Testis (tissue), 3 donors: Measurements from ENCODE around the gene FEN1. TPM values are rescaled to one million over a fixed set of nuclear protein-coding genes. Genes with fewer than 3 reads are reported as not detected.

ENCODE experiments used
- DNase-seq: peaks from one replicate; pipeline ENCODE4 v3.0.0-alpha.2; 2019
- H3K27ac ChIP-seq, 2 donors: fragments of 200-600 bp; sonication (generic); one replicate each; pipeline ENCODE4 v1.5.1; 2019
- H3K27me3 ChIP-seq: fragments of 200-600 bp; sonication (generic); one replicate; pipeline ENCODE4 v1.5.1; 2019
- H3K36me3 ChIP-seq: fragments of 200-600 bp; sonication (generic); one replicate; pipeline ENCODE4 v1.5.1; 2017; ENCODE audit warnings: low read depth; ENCODE audit errors: missing control alignments
- H3K4me1 ChIP-seq: fragments of 200-600 bp; sonication (generic); one replicate; pipeline ENCODE4 v1.5.1; 2019
- H3K4me3 ChIP-seq, 2 donors: fragments of 200-600 bp; sonication (generic); one replicate each; pipeline ENCODE4 v1.5.1; 2017 to 2019
- H3K9me3 ChIP-seq: fragments of 200-600 bp; sonication (generic); one replicate; pipeline ENCODE4 v1.5.1; 2017
- CTCF ChIP-seq, 3 experiments: fragments of 450-650 bp in 2 of 3; fragments of 200-600 bp in 1 of 3; sonication (generic) in 1 of 3; IDR thresholded peaks; one replicate each; pipeline ENCODE4 v1.5.1; 2016 to 2019; ENCODE audit warnings: antibody characterized with exemption in 3 of 3, mild to moderate bottlenecking in 2 of 3, moderate library complexity in 1 of 3
- POLR2A ChIP-seq: fragments of 450-650 bp; IDR thresholded peaks from one replicate; pipeline ENCODE4 v1.6.1; 2017; ENCODE audit warnings: antibody characterized with exemption, mild to moderate bottlenecking, moderate library complexity
- WGBS, 2 donors: methylation state at CpG; one replicate each; pipeline ENCODE4 v1.1.5; 2018; 5-methylcytosine and 5-hydroxymethylcytosine counted together
- intact Hi-C: fragments of 100-400 bp; cut with DNase I; formaldehyde crosslinking; loops from one replicate; pipeline ENCODE4 v1.15.1; 2023; ENCODE audit warnings: low total_unique reads
- polyA plus RNA-seq: library from polyadenylated mRNA; stranded (reverse); fragments of 350-450 nt; fragmentation: Illumina TruSeq; extraction: RNeasy Lipid Tissue Mini Kit (QIAGEN cat#74804); gene quantifications from one replicate; pipeline ENCODE4 v1.2.3, GENCODE V29; 2014; ENCODE audit warnings: low read depth, low replicate concordance; ENCODE audit not compliant: insufficient read depth
- total RNA-seq, 2 donors: library from RNA; depleted of rRNA; stranded (reverse); fragments of >200 nt; gene quantifications; one replicate each; pipeline ENCODE4 v1.2.3, GENCODE V29; 2016

FEN1 gene
- total and polyA plus RNA-seq, 3 donors from 2014 or later: 22.7 to 31.5 (median 27.3) TPM

- Histone ChIP-seq H3K27me3 (no peaks in the 10 kb centered on the region), H3K27ac (peak within 1 kb of the TSS; percentile 93 to 97), H3K9me3 (no peaks in the 10 kb centered on the region), H3K4me3 (peak within 1 kb of the TSS; percentile 57 to 68), H3K4me1 (peaks cover 8% of the 10 kb centered on the region), H3K36me3 (no peaks in the 10 kb centered on the region)
- intact Hi-C loops: no loop called here
- DNase-seq: peak; percentile 94
- WGBS, 2 donors: 0 to 1% methylated on average over 5 to 23 of the region's 73 CpGs
- TF ChIP-seq CTCF (IDR thresholded peaks at IDR 0.05) (peak; percentile 30 to 46 (median 43)), POLR2A (no peak)
Measured at GRCh38 chr11:61816736-61817455, 24.2 kb downstream of the FEN1 start, which contains the start of gene FADS1. Gene FADS1 (minus strand): TSS chr11:61817003. CDS start chr11:61816929, 74 bp downstream.

GRCh38 chr11:61817471-61818202, 24.9 kb downstream of the FEN1 start:
- DNase-seq: no peak
- Histone ChIP-seq H3K36me3 (no peaks in the 10 kb centered on the region), H3K4me1 (peaks cover 8% of the 10 kb centered on the region), H3K4me3 (peak overlapping the region; percentile 57 to 68), H3K27ac (peak overlapping the region; percentile 93 to 97), H3K27me3 (no peaks in the 10 kb centered on the region), H3K9me3 (no peaks in the 10 kb centered on the region)
- WGBS, 2 donors: 38 to 46% methylated on average over 6 of the region's 6 CpGs
- no peak for TF ChIP-seq POLR2A
- TF ChIP-seq CTCF (IDR thresholded peaks at IDR 0.05): no peak
- intact Hi-C loops: no loop called here

GRCh38 chr11:61820174-61820573, 27.5 kb downstream of the FEN1 start:
- Histone ChIP-seq H3K27ac (no peak overlapping the region), H3K36me3 (no peaks in the 10 kb centered on the region), H3K4me3 (no peak overlapping the region), H3K27me3 (no peaks in the 10 kb centered on the region), H3K9me3 (no peaks in the 10 kb centered on the region), H3K4me1 (peaks cover 8% of the 10 kb centered on the region)
- TF ChIP-seq CTCF (IDR thresholded peaks at IDR 0.05) (no peak), POLR2A (no peak)
- no peak for DNase-seq
- WGBS, 2 donors: 92 to 94% methylated on average over 2 of the region's 2 CpGs
- intact Hi-C loops: no loop called here

- TF ChIP-seq CTCF (IDR thresholded peaks at IDR 0.05): no peak
- TF ChIP-seq POLR2A: no peak
- no peak for DNase-seq
- Histone ChIP-seq H3K4me3 (peak overlapping the region; percentile 62 to 72), H3K36me3 (no peaks in the 10 kb centered on the region), H3K4me1 (peaks cover 35% of the 10 kb centered on the region), H3K27ac (peak overlapping the region; percentile 72 to 91), H3K27me3 (no peaks in the 10 kb centered on the region), H3K9me3 (no peaks in the 10 kb centered on the region)
- intact Hi-C loops: no loop called here
- WGBS, 2 donors: 8 to 16% methylated on average over 18 to 23 of the region's 23 CpGs
Measured at GRCh38 chr11:61826930-61827570, 34.3 kb downstream of the FEN1 start.
